Gastrocnemius medialis (tissue), 4 donors: ENCODE data around the gene MESP1. TPM values are rescaled to one million over a fixed set of nuclear protein-coding genes. Genes with fewer than 3 reads are reported as not detected.

Experiments used
- ATAC-seq, 2 donors: fragments of 150-250 bp; one replicate each; pipeline ENCODE4 v1.9.1; 2016
- DNase-seq, 2 donors: peaks; one replicate each; pipeline ENCODE4 v3.0.0-alpha.2; 2019
- H3K27ac ChIP-seq, 4 donors: fragments of 200-600 bp; sonication (generic); 1 replicate in 1 of 4; 2 replicates in 3 of 4; pipeline ENCODE4 v1.5.1; 2016 to 2018; ENCODE audit warnings: mild to moderate bottlenecking in 2 of 4, moderate library complexity in 1 of 4
- H3K27me3 ChIP-seq, 3 donors: fragments of 200-600 bp; sonication (generic) in 2 of 3; 1 replicate in 1 of 3; 2 replicates in 2 of 3; pipeline versions ENCODE4 v1.5.1 to v1.6.0; 2016 to 2019; ENCODE audit warnings: mild to moderate bottlenecking in 1 of 3, moderate library complexity in 1 of 3
- H3K36me3 ChIP-seq, 2 donors: fragments of 200-600 bp; sonication (generic) in 1 of 2; one replicate each; pipeline ENCODE4 v1.5.1; 2017 to 2018
- H3K4me1 ChIP-seq, 2 donors: fragments of 200-600 bp; sonication (generic) in 1 of 2; one replicate each; pipeline ENCODE4 v1.5.1; 2016 to 2017; ENCODE audit warnings: mild to moderate bottlenecking in 2 of 2
- H3K4me3 ChIP-seq, 4 donors: fragments of 200-600 bp; sonication (generic) in 3 of 4; 1 replicate in 1 of 4; 2 replicates in 3 of 4; pipeline ENCODE4 v1.5.1; 2016 to 2019; ENCODE audit warnings: mild to moderate bottlenecking in 2 of 4
- H3K9me3 ChIP-seq, 3 donors: fragments of 200-600 bp; sonication (generic) in 2 of 3; 1 replicate in 1 of 3; 2 replicates in 2 of 3; pipeline ENCODE4 v1.5.1; 2016 to 2019
- CTCF ChIP-seq, 5 experiments: fragments of 450-650 bp in 3 of 5; fragments of 200-600 bp in 2 of 5; sonication (generic) in 2 of 5; IDR thresholded peaks in 4 of 5; conservative IDR thresholded peaks in 1 of 5; 1 replicate in 4 of 5; 2 replicates in 1 of 5; pipeline ENCODE4 v1.5.1; 2016 to 2019; ENCODE audit warnings: antibody characterized with exemption in 5 of 5, mild to moderate bottlenecking in 3 of 5, moderate library complexity in 3 of 5
- POLR2A ChIP-seq, 2 donors: fragments of 450-650 bp; IDR thresholded peaks; one replicate each; pipeline ENCODE4 v1.6.1; 2017; ENCODE audit warnings: antibody characterized with exemption in 2 of 2, mild to moderate bottlenecking in 2 of 2, moderate library complexity in 2 of 2
- in situ Hi-C, 4 donors: fragments of 200-750 bp; cut with MboI; loops; one replicate each; pipeline versions ENCODE4 v1.15.0 to v1.8.0; 2017; ENCODE audit warnings: low sequenced_read_pairs in 4 of 4
- intact Hi-C: fragments of 100-400 bp; cut with DNase I; formaldehyde crosslinking; loops from one replicate; pipeline ENCODE4 v1.15.1; 2023; ENCODE audit warnings: low total_unique reads
- total RNA-seq, 4 donors: library from RNA; depleted of rRNA; stranded (reverse); fragments of >200 nt; gene quantifications; one replicate each; pipeline versions ENCODE4 v1.1.0 to v1.2.3, GENCODE V29; 2016

The MESP1 gene
- total RNA-seq, 4 donors from 2014 or later: 5.3 to 12.6 (median 6.1) TPM

GRCh38 chr15:89756897-89757296 is 5.8 kb upstream of the MESP1 start:
- DNase-seq (no peak), ATAC-seq (no peak)
- H3K27me3 ChIP-seq: no peaks in the 10 kb centered on the region
- no peak overlapping the region for H3K27ac ChIP-seq
- H3K9me3 ChIP-seq: no peaks in the 10 kb centered on the region
- no peaks in the 10 kb centered on the region for H3K36me3 ChIP-seq
- in situ Hi-C loops (loop anchor here (5.0 to 25.0 kb wide), 3 partner anchors 120 to 330 kb away; no protein-coding TSS in a partner anchor), intact Hi-C loops (no loop called here)
- H3K4me1 ChIP-seq: no peaks in the 10 kb centered on the region
- no peak overlapping the region for H3K4me3 ChIP-seq
- TF ChIP-seq POLR2A (IDR thresholded peaks at IDR 0.05) (no peak), CTCF (IDR thresholded peaks at IDR 0.05 in 4 of 5, conservative IDR thresholded peaks at IDR 0.05 in 1 of 5) (no peak)

GRCh38 chr15:89755701-89756100 is 4.7 kb upstream of the MESP1 start:
- ATAC-seq: no peak
- no peaks in the 10 kb centered on the region for H3K9me3 ChIP-seq
- no peak overlapping the region for H3K27ac ChIP-seq
- intact Hi-C loops: no loop called here
- H3K4me3 ChIP-seq: no peak overlapping the region
- no peak for TF ChIP-seq CTCF (IDR thresholded peaks at IDR 0.05 in 4 of 5, conservative IDR thresholded peaks at IDR 0.05 in 1 of 5)
- no peak for TF ChIP-seq POLR2A (IDR thresholded peaks at IDR 0.05)
- H3K36me3 ChIP-seq: no peaks in the 10 kb centered on the region
- H3K4me1 ChIP-seq: peaks cover 0 to 3% of the 10 kb centered on the region in 2 donors
- DNase-seq: no peak
- in situ Hi-C loops: loop anchor here (5.0 to 25.0 kb wide), 3 partner anchors 122 to 332 kb away; no protein-coding TSS in a partner anchor
- no peaks in the 10 kb centered on the region for H3K27me3 ChIP-seq

GRCh38 chr15:89754361-89755154 is 3.5 kb upstream of the MESP1 start:
- Histone ChIP-seq H3K27ac (no peak overlapping the region), H3K9me3 (no peaks in the 10 kb centered on the region), H3K4me3 (no peak overlapping the region), H3K4me1 (peaks cover 7 to 11% of the 10 kb centered on the region in 2 donors), H3K27me3 (no peaks in the 10 kb centered on the region), H3K36me3 (no peaks in the 10 kb centered on the region)
- no peak for ATAC-seq
- TF ChIP-seq POLR2A (IDR thresholded peaks at IDR 0.05) (no peak), CTCF (IDR thresholded peaks at IDR 0.05 in 4 of 5, conservative IDR thresholded peaks at IDR 0.05 in 1 of 5) (no peak)
- intact Hi-C loops (no loop called here), in situ Hi-C loops (loop anchor here (5.0 to 25.0 kb wide), 3 partner anchors 123 to 333 kb away; no protein-coding TSS in a partner anchor)
- no peak for DNase-seq

- no peak overlapping the region for H3K4me3 ChIP-seq
- no peak overlapping the region for H3K27ac ChIP-seq
- H3K36me3 ChIP-seq: no peaks in the 10 kb centered on the region
- DNase-seq (no peak), ATAC-seq (no peak)
- in situ Hi-C loops (loop anchor here (10.0 to 25.0 kb wide), 2 partner anchors 321 to 333 kb away; no protein-coding TSS in a partner anchor), intact Hi-C loops (no loop called here)
- H3K4me1 ChIP-seq: peaks cover 9 to 11% of the 10 kb centered on the region in 2 donors
- H3K9me3 ChIP-seq: no peaks in the 10 kb centered on the region
- no peak for TF ChIP-seq POLR2A (IDR thresholded peaks at IDR 0.05)
- no peaks in the 10 kb centered on the region for H3K27me3 ChIP-seq
Measured at GRCh38 chr15:89753855-89754254, 2.8 kb upstream of the MESP1 start.

GRCh38 chr15:89751748-89752147 is 699 bp upstream of the MESP1 start:
- DNase-seq (no peak), ATAC-seq (no peak)
- no peaks in the 10 kb centered on the region for H3K9me3 ChIP-seq
- peaks cover 9 to 11% of the 10 kb centered on the region in 2 donors for H3K4me1 ChIP-seq
- H3K27ac ChIP-seq: no peak overlapping the region
- intact Hi-C loops: no loop called here
- H3K36me3 ChIP-seq: no peaks in the 10 kb centered on the region
- TF ChIP-seq POLR2A (IDR thresholded peaks at IDR 0.05) (no peak), CTCF (IDR thresholded peaks at IDR 0.05 in 4 of 5, conservative IDR thresholded peaks at IDR 0.05 in 1 of 5) (no peak)
- no peak overlapping the region for H3K4me3 ChIP-seq
- H3K27me3 ChIP-seq: no peaks in the 10 kb centered on the region
- in situ Hi-C loops: loop anchor here (10.0 to 25.0 kb wide), 2 partner anchors 323 to 336 kb away; no protein-coding TSS in a partner anchor
